DND-41 (cell line): ENCODE results near the gene CHRNA5.

Experiments used
- EZH2 ChIP-seq: IDR thresholded peaks from 3 replicates; pipeline ENCODE4 v1.6.1; 2012; ENCODE audit warnings: borderline replicate concordance, low read depth, mild to moderate bottlenecking, moderate library complexity, low read length, inconsistent platforms; ENCODE audit not compliant: severe bottlenecking
- TF ChIP-seq, protein P1 (sequence below): IDR thresholded peaks from 2 replicates; pipeline ENCODE4 v1.5.1; 2012; ENCODE audit warnings: borderline replicate concordance, low read length, moderate library complexity, mild to moderate bottlenecking; ENCODE audit not compliant: poor library complexity, severe bottlenecking; ENCODE audit errors: extremely low read depth

DNA sequence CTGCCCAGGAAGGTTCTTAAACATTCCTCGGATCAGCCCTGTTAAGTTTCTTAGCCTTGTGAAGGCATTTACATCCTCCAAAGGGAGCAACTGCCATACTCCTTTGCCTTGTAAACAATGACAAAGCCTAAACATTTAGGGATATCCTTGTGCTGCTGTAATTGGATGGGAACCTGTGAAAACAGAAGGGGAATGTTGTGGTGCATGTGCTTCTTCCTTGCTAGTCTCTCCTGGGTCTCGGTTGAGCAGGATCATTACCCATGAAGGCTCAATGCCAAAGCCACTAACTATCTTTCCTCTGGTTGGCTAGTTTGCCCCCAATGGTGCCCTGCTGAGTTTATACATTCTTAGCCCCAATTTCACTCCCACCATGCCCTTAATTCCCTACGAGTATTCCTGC is 38.1 kb downstream of the CHRNA5 start:
- TF ChIP-seq, protein P1, sequence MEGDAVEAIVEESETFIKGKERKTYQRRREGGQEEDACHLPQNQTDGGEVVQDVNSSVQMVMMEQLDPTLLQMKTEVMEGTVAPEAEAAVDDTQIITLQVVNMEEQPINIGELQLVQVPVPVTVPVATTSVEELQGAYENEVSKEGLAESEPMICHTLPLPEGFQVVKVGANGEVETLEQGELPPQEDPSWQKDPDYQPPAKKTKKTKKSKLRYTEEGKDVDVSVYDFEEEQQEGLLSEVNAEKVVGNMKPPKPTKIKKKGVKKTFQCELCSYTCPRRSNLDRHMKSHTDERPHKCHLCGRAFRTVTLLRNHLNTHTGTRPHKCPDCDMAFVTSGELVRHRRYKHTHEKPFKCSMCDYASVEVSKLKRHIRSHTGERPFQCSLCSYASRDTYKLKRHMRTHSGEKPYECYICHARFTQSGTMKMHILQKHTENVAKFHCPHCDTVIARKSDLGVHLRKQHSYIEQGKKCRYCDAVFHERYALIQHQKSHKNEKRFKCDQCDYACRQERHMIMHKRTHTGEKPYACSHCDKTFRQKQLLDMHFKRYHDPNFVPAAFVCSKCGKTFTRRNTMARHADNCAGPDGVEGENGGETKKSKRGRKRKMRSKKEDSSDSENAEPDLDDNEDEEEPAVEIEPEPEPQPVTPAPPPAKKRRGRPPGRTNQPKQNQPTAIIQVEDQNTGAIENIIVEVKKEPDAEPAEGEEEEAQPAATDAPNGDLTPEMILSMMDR = no peak
- no peak for TF ChIP-seq EZH2
